Measurements from ENCODE around the gene MFSD11.
"Not testable (repeated sequence)": the region's sequence is repeated elsewhere in the genome, so short reads cannot be mapped to it uniquely, and the experiment has no call there.

MFSD11 gene

DNA sequence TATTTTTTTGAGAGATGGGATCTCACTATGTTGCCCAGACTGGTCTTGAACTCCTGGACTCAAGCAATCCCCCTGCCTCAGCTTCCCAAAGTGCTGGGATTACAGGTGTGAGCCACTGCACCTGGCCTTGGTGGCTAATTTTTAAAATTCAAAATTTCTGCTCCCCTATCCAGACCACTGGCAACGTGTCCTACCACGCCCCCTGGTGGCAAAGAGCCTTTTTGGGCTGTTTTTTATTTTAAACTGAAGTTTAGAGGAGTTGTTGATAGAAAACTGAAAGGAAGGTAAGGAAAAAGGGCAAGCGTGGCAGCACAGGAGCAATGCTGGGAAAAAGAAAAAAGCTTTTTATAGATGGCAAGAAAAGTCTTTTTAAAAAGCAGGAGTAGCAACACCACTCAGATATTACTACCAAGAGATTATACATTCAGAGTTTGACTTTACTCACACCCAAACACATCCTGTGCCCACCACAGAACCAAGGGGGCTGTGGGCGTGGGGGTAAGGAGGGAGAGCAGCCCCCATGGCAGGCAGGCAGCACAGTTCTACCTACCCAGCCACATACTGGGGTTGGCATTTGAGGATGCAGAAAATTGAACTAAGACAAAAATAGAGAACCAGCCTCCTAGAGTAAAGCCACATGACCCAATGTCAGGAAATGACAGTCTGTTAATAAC is 23.0 kb upstream of the MFSD11 start:
- Mint-ChIP-seq H3K9me3 (no peaks in the 10 kb centered on the region), H3K4me1 (ENCODE audit: low read depth) (peaks cover 40% of the 10 kb centered on the region), H3K36me3 (ENCODE audit: low read depth) (peaks cover 47% of the 10 kb centered on the region), H3K27ac (peak overlapping the region; percentile 73), H3K4me3 (peak overlapping the region; percentile 31), H3K27me3 (ENCODE audit: low read depth) (no peaks in the 10 kb centered on the region)
- DNase-seq (ENCODE audit: low spot score): peak; percentile 56

DNA sequence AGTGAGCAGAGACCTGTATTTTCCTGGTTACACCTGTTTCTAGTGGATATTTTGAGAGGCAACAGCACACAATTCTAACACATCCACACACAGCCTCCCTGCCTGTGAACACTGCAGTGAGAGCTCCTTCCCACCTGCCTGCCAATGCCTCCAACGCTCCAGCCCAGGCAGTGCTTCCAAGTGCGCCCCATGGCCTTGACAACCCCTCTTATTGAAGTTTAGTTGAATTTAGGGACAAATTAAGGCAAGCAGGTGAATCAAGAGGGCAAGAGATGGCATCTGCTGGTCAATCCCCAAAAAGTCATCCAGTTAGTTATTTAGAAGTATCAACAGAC is 22.5 kb upstream of the MFSD11 start:
- peaks cover 40% of the 10 kb centered on the region for H3K4me1 Mint-ChIP-seq (ENCODE audit: low read depth)
- no peaks in the 10 kb centered on the region for H3K9me3 Mint-ChIP-seq
- H3K27me3 Mint-ChIP-seq (ENCODE audit: low read depth): no peaks in the 10 kb centered on the region
- peaks cover 52% of the 10 kb centered on the region for H3K36me3 Mint-ChIP-seq (ENCODE audit: low read depth)
- H3K27ac Mint-ChIP-seq: peak overlapping the region; percentile 73
- no peak overlapping the region for H3K4me3 Mint-ChIP-seq
- DNase-seq (ENCODE audit: low spot score): no peak

GRCh38 chr17:76716146-76716838 is 21.6 kb upstream of the MFSD11 start:
- no peaks in the 10 kb centered on the region for H3K9me3 Mint-ChIP-seq
- H3K4me1 Mint-ChIP-seq (ENCODE audit: low read depth): peaks cover 42% of the 10 kb centered on the region
- peak overlapping the region; percentile 53 for H3K4me3 Mint-ChIP-seq
- DNase-seq (ENCODE audit: low spot score): peak; percentile 47
- H3K27ac Mint-ChIP-seq: peak overlapping the region; percentile 73
- H3K27me3 Mint-ChIP-seq (ENCODE audit: low read depth): no peaks in the 10 kb centered on the region
- H3K36me3 Mint-ChIP-seq (ENCODE audit: low read depth): peaks cover 59% of the 10 kb centered on the region

GRCh38 chr17:76716839-76717215 is 21.1 kb upstream of the MFSD11 start:
- peak overlapping the region; percentile 73 for H3K27ac Mint-ChIP-seq
- no peaks in the 10 kb centered on the region for H3K9me3 Mint-ChIP-seq
- H3K36me3 Mint-ChIP-seq (ENCODE audit: low read depth): peaks cover 64% of the 10 kb centered on the region
- no peak overlapping the region for H3K4me3 Mint-ChIP-seq
- H3K4me1 Mint-ChIP-seq (ENCODE audit: low read depth): peaks cover 43% of the 10 kb centered on the region
- DNase-seq (ENCODE audit: low spot score): no peak
- H3K27me3 Mint-ChIP-seq (ENCODE audit: low read depth): no peaks in the 10 kb centered on the region

DNA sequence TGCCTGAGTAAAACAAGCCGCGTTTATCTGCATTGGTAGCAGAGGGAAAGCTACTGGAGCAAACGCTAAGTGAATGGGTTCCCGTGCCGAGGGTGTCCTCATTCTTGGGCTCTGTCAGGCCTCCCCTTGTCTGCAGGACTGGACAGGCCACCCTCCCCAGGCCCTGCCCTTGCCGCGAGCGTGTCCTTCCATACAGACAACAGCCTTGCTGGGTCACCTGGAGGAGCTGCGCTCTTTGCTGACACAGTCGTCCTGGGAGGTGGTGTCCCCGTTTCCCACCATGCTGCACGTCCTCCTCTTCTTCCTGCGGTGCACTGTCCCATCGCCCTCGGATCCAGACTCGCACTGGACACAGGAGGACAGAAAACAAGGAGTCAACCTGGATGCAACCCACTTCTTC is 19.4 kb upstream of the MFSD11 start:
- Mint-ChIP-seq H3K36me3 (ENCODE audit: low read depth) (peaks cover 74% of the 10 kb centered on the region), H3K27me3 (ENCODE audit: low read depth) (no peaks in the 10 kb centered on the region), H3K4me3 (no peak overlapping the region), H3K4me1 (ENCODE audit: low read depth) (peaks cover 44% of the 10 kb centered on the region), H3K27ac (no peak overlapping the region), H3K9me3 (no peaks in the 10 kb centered on the region)
- DNase-seq (ENCODE audit: low spot score): no peak

GRCh38 chr17:76720211-76720610 is 17.7 kb upstream of the MFSD11 start:
- H3K4me1 Mint-ChIP-seq (ENCODE audit: low read depth): peaks cover 32% of the 10 kb centered on the region
- no peaks in the 10 kb centered on the region for H3K27me3 Mint-ChIP-seq (ENCODE audit: low read depth)
- no peak for DNase-seq (ENCODE audit: low spot score)
- H3K9me3 Mint-ChIP-seq: no peaks in the 10 kb centered on the region
- peaks cover 71% of the 10 kb centered on the region for H3K36me3 Mint-ChIP-seq (ENCODE audit: low read depth)
- H3K4me3 Mint-ChIP-seq: no peak overlapping the region
- H3K27ac Mint-ChIP-seq: no peak overlapping the region

GRCh38 chr17:76720941-76721340 is 17.0 kb upstream of the MFSD11 start:
- H3K9me3 Mint-ChIP-seq: no peaks in the 10 kb centered on the region
- no peaks in the 10 kb centered on the region for H3K27me3 Mint-ChIP-seq (ENCODE audit: low read depth)
- H3K36me3 Mint-ChIP-seq (ENCODE audit: low read depth): peaks cover 71% of the 10 kb centered on the region
- no peak overlapping the region for H3K27ac Mint-ChIP-seq
- H3K4me1 Mint-ChIP-seq (ENCODE audit: low read depth): peaks cover 27% of the 10 kb centered on the region
- DNase-seq (ENCODE audit: low spot score): no peak
- H3K4me3 Mint-ChIP-seq: no peak overlapping the region

- no peak for DNase-seq (ENCODE audit: low spot score)
- Mint-ChIP-seq H3K36me3 (ENCODE audit: low read depth) (peaks cover 69% of the 10 kb centered on the region), H3K27ac (no peak overlapping the region), H3K27me3 (ENCODE audit: low read depth) (no peaks in the 10 kb centered on the region), H3K9me3 (no peaks in the 10 kb centered on the region), H3K4me3 (no peak overlapping the region), H3K4me1 (ENCODE audit: low read depth) (peaks cover 22% of the 10 kb centered on the region)
These were observed 16.5 kb upstream of the MFSD11 start for GRCh38 chr17:76721463-76721862.

DNA sequence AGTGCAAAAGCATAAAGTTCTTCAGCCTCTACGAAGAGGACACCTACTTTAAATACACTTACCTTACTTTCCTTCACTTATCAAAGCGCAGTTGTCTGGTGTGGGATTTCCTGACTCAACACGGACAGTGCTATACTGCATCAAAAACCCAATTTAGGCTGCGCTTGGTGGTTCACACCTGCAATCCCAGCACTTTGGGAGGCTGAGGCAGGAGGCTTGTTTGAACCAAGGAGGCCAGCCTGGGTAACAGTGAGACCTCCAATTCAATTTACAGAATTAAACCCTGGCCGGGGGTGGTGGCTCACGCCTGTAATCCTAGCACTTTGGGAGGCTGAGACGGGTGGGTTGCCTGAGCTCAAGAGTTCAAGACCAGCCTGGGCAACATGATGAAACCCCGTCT is 15.6 kb upstream of the MFSD11 start:
- Mint-ChIP-seq H3K4me1 (ENCODE audit: low read depth) (peaks cover 18% of the 10 kb centered on the region), H3K27me3 (ENCODE audit: low read depth) (no peaks in the 10 kb centered on the region), H3K27ac (no peak overlapping the region), H3K4me3 (no peak overlapping the region), H3K36me3 (ENCODE audit: low read depth) (peaks cover 68% of the 10 kb centered on the region), H3K9me3 (no peaks in the 10 kb centered on the region)
- no peak for DNase-seq (ENCODE audit: low spot score)

DNA sequence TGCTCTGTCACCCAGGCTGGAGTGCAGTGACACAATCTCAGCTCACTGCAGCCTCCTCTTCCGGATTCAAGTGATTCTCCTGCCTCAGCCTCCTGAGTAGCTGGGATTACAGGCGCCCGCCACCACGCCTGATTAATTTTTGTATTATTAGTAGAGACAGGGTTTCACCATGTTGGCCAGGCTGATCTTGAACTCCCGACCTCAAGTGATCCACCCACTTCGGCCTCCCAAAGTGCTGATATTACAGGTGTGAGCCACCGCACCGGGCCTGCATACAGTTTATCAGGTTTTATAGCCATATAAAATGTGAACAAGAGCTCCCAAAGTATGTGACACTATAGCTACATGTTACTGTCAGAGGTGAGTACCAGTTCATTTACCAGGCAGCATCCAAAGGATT is 14.9 kb upstream of the MFSD11 start:
- H3K9me3 Mint-ChIP-seq; H3K27me3 Mint-ChIP-seq (ENCODE audit: low read depth); DNase-seq (ENCODE audit: low spot score); H3K27ac Mint-ChIP-seq: not testable (repeated sequence)
- peaks cover 21% of the 10 kb centered on the region for H3K4me1 Mint-ChIP-seq (ENCODE audit: low read depth)
- peaks cover 72% of the 10 kb centered on the region for H3K36me3 Mint-ChIP-seq (ENCODE audit: low read depth)
- H3K4me3 Mint-ChIP-seq: peak overlapping the region; percentile 26

GRCh38 chr17:76723812-76724211 is 14.1 kb upstream of the MFSD11 start:
- no peak for DNase-seq (ENCODE audit: low spot score)
- Mint-ChIP-seq H3K36me3 (ENCODE audit: low read depth) (peaks cover 68% of the 10 kb centered on the region), H3K27ac (no peak overlapping the region), H3K4me3 (peak overlapping the region; percentile 99), H3K4me1 (ENCODE audit: low read depth) (peaks cover 24% of the 10 kb centered on the region), H3K9me3 (no peaks in the 10 kb centered on the region), H3K27me3 (ENCODE audit: low read depth) (no peaks in the 10 kb centered on the region)

DNA sequence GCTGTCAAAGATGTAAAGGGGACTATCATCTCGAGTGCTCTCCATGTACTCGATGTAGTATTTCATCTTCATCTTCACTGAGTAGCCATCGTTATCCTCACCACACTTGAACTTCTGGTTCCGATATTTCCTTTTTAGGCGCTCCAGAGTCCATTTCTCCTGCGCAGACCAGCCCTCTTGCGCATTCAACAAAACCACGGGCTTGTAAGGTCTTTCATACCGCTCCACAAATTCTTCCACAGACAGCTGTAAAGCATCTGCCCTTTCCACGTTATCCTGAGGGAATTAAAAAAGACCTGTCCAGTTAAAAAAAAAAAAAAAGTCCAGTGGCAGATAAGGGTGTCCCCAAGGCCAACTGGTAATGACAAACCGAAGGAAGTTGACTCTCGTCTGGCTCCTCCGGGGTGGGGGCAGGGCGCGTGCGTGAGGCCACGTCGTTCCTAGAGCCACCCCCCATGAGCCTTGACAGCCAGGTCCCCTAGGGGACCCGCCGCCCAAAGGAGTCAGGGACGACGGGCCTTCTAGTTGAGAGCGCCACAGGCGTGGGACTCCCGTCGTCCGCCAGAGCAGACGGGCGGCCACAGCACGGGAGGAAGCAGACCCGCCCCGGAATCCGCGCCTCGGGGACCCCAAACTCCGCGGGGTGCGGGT is 12.2 kb upstream of the MFSD11 start:
- Mint-ChIP-seq H3K27ac (peak overlapping the region; percentile 94), H3K4me3 (peak overlapping the region; percentile 99), H3K4me1 (ENCODE audit: low read depth) (peaks cover 28% of the 10 kb centered on the region), H3K27me3 (ENCODE audit: low read depth) (no peaks in the 10 kb centered on the region), H3K36me3 (ENCODE audit: low read depth) (peaks cover 61% of the 10 kb centered on the region), H3K9me3 (no peaks in the 10 kb centered on the region)
- DNase-seq (ENCODE audit: low spot score): peak; percentile 66

GRCh38 chr17:76726231-76726775 is 11.6 kb upstream of the MFSD11 start, which contains the start of gene JMJD6:
JMJD6 (minus strand) TSS chr17:76726606; CDS start chr17:76726475, 131 bp downstream.
- H3K27me3 Mint-ChIP-seq (ENCODE audit: low read depth): no peaks in the 10 kb centered on the region
- peak within 1 kb of the TSS; percentile 99 for H3K27ac Mint-ChIP-seq
- peak within 1 kb of the TSS; percentile 99 for H3K4me3 Mint-ChIP-seq
- peak; percentile 95 for DNase-seq (ENCODE audit: low spot score)
- H3K36me3 Mint-ChIP-seq (ENCODE audit: low read depth): peaks cover 58% of the 10 kb centered on the region
- H3K4me1 Mint-ChIP-seq (ENCODE audit: low read depth): peaks cover 26% of the 10 kb centered on the region
- H3K9me3 Mint-ChIP-seq: no peaks in the 10 kb centered on the region
